Activated effector memory CD4-positive, alpha-beta T cell treated with anti-CD3 and anti-CD28 coated beads, Interleukin-2, amount 50 U/mL, for 16 hours (primary cell): ENCODE data around the gene TSC22D2.

Experiments
- DNase-seq: peaks from one replicate; pipeline ENCODE4 v3.0.0-alpha.2; 2020

TSC22D2 gene

DNA sequence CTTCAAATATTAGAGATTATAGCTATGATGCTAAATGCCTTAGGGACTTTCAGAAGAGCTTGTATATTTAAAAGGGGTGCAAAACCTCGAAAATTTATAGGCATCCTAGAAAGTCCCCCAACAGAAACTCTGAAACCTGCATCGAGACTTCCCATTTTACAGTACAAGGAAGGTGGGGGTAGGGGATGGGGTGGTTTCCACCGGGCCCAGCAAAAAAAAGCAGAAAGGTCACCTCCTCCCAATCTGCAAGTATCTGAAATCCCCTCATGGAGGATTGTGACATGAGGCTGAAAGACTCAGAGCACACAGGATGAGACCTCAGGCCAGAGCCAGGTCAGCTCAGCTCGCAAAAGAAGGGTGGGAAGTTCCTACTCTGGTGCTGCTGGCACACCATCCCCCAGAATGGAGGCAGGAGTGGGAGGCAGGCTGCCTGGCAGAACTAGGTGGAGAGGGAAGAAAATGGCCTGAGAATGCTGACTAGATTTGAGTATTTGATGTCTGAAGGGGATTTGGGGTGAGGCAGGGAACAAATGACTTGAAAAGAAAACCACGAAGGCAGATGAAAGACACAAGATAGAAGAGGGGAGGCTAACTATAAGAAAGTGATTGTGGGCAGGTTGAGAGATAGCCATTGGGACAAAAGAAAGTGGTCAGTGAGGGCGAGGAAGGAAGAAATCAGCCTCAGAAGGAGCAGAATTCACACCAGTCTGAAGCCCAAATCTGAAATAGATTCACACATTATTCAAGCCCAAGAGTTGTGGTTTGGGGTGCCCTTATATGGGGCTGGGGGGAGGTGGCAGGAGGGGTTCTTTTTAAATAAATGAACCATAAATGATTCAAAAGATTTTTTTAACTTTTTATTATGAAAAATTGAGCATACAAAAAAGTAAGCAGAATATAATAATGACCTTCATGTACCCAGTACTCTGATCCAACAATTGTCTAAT, 22.5 kb upstream of the TSC22D2 start:
- DNase-seq: no peak

- no peak for DNase-seq
Measured at GRCh38 chr3:150388498-150389418, 19.3 kb upstream of the TSC22D2 start.

DNA sequence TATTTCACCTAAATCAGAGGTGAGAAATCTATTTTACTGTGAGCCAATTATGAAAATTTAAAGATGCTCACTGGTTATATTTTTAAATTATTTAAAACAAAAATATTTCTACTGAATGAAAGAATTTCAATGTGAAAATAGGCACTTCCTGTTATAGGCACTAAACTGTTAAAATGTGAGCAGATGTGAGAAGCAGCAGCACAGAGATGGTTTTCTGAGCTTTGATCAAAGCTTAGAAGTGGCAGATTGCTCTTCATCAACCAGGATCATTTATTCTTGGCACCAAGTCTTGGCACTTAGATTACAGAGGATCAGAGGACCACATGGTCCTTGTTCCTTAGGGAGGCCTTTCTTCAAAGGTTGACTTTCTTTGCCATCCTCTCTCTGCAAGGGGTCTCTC, 18.0 kb upstream of the TSC22D2 start:
- no peak for DNase-seq

DNA sequence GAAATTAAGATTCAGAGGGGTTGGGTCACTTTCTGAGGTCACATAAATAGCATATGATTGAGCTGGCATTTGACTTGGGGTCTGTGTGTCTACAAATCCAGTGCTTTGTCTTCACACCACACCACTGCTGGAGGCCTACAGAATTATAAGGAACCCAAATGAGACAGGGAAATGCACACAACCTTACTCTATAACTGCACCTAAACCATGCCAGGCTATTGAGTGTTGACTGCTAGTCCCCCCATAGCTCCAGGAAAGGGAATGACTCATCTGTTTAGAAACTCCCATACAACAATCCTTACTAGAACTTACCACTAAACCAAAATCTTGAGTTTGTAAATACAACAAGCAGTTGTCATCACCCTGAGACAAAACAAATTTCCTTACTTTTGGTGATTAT, 16.9 kb upstream of the TSC22D2 start:
- DNase-seq: no peak

GRCh38 chr3:150393745-150394144, 14.4 kb upstream of the TSC22D2 start:
- no peak for DNase-seq

- DNase-seq: no peak
Measured at GRCh38 chr3:150394606-150395005, 13.5 kb upstream of the TSC22D2 start.

GRCh38 chr3:150396491-150396890, 11.6 kb upstream of the TSC22D2 start:
- DNase-seq: no peak

GRCh38 chr3:150396956-150397550, 11.0 kb upstream of the TSC22D2 start:
- DNase-seq: no peak

DNA sequence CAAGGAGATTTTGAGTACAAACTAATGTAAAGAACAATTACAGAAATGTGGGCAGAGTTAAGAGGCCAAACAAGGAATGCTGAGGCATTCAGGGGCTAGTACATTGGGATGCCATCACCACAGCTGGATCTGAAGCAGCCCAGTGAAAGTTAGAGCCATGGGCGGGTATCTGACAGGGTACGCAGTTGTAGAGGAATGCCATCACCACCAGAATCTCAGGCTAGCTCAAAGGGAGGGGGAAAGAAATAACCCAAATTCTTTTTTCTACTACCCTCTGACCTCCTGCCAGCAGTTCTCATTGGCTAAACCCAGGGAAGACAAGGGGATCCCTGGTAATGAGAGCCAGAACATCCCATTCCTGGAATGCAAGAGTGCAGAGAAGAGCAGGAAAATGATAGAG, 9.0 kb upstream of the TSC22D2 start:
- no peak for DNase-seq

DNA sequence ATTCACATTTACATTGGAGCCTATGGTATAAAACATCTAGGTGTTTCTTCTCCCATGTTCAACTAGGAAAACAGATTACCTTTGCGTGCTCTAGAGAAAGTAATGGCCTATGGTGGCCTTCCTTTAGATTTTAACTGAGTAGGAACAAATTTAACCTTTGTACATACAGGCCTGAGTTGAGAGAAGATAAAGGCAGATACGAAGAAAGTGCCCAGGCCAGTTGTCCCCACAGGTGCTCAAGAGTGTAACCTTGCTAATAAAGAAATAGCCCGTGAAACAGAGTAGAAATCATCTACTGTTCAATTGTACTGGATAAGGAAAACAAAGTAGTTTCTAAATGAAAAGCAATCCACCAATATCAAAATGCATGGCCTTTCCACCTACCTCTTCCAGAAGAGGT, 6.8 kb upstream of the TSC22D2 start:
- no peak for DNase-seq

DNA sequence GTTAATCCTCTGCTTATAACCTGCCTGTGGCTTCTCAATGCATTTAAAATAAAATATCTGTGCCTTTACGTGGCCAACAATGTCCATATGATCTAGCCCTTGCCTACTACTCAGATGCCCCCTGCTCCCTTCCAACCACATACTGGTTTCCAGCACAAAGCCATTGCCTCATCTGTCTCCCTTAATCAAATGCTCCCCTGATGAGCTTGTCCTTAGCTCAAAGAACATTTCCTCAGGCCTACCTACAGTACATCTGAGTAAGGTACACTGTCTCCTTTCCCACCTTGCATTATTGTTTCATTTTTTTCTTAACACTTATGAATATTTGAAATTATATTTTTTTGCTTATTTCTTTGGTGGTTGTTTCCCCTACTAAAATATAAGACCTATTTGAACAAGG, 5.9 kb upstream of the TSC22D2 start:
- DNase-seq: no peak

GRCh38 chr3:150404023-150404422, 4.1 kb upstream of the TSC22D2 start:
- no peak for DNase-seq

- DNase-seq: no peak
Measured at GRCh38 chr3:150407051-150407807, 869 bp upstream of the TSC22D2 start.

GRCh38 chr3:150407808-150408220, 284 bp upstream of the TSC22D2 start:
- no peak for DNase-seq

DNA sequence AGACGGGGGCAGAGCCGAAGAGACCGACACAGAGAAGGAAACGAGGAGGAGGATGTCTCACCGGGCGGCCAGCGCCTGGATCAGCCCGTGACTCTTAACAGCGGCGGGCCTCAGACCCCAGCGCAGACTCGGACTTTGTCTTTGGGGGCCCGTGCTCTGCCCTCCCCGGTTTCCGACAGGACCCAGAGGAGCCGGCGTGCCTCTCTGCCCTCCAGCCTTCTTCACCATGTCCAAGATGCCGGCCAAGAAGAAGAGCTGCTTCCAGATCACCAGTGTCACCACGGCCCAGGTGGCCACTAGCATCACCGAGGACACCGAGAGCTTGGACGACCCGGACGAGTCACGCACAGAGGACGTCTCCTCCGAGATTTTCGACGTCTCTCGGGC, 1.0 kb downstream of the TSC22D2 start:
- DNase-seq: no peak

DNA sequence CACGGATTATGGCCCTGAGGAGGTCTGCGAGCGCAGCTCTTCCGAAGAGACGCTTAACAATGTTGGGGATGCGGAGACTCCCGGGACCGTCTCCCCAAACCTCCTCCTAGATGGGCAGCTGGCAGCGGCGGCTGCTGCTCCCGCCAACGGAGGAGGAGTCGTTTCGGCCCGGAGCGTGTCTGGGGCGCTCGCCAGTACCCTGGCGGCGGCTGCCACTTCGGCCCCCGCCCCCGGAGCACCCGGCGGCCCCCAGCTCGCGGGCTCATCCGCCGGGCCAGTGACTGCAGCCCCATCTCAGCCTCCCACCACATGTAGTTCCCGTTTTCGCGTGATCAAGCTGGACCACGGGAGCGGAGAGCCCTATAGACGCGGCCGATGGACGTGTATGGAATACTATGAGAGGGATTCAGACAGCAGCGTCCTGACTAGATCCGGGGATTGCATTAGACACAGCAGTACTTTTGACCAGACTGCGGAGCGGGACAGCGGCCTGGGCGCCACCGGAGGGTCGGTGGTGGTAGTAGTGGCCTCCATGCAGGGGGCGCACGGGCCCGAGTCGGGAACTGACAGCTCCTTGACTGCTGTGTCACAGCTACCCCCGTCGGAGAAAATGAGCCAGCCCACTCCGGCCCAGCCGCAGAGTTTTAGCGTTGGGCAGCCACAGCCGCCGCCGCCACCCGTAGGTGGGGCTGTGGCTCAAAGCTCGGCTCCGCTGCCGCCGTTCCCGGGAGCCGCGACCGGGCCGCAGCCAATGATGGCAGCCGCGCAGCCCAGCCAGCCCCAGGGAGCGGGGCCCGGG, 1.6 kb downstream of the TSC22D2 start:
- peak; percentile 90 for DNase-seq

DNA sequence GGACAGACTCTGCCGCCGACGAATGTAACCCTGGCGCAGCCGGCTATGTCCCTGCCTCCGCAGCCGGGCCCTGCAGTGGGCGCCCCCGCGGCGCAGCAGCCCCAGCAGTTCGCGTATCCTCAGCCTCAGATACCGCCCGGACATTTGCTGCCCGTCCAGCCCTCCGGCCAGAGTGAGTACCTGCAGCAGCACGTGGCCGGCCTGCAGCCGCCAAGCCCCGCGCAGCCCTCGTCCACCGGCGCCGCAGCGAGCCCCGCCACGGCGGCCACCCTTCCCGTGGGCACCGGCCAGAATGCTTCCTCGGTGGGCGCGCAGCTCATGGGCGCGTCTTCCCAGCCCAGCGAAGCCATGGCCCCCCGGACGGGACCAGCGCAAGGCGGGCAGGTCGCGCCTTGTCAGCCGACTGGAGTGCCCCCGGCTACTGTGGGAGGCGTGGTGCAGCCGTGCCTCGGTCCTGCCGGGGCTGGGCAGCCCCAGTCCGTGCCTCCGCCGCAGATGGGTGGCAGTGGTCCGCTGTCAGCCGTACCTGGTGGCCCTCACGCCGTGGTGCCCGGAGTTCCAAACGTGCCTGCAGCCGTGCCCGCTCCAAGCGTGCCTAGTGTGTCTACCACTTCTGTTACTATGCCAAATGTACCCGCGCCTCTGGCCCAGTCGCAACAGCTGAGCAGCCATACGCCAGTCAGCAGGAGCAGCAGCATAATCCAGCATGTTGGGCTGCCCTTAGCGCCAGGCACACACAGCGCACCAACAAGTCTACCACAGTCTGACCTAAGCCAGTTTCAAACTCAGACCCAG, 2.4 kb downstream of the TSC22D2 start:
- DNase-seq: peak; percentile 73

- no peak for DNase-seq
Measured at GRCh38 chr3:150411106-150411460, 3.0 kb downstream of the TSC22D2 start.

DNA sequence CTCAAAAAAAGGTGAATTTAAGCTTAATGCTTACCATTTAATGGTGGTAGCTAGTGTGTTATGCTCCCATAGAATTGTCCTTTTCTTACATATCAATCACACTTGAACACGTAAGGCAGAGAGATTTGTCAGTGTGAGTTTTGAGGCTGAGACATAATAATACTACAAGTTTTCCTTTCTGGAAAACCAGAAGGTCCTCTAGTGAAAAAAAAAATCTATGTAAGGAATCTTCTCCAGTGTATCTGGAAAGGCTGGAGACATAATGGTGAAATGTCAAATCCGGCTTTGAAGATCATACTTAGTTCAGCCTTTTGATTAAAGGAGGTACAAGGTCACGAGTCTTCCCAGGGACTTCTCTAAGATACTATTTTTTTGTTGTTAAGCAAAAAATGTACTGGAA, 3.4 kb downstream of the TSC22D2 start:
- no peak for DNase-seq

DNA sequence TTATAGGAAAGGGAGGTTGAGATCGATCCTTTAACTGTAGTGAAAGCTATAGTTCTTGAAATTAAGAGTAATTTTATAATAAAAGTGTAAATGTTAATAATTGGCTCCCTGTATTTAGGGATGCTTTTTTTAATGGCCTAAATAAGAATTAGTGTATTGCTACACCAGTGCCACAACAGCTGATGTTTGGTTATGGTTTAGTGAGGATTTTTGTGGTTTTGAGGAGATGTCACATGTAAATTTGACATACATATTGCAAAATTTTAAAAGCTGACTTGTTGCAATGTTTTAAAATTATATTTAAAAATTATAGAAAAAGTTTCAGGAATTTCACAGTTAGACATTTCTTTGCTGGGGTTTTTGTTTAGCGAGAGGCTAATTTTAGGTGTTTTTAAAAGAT, 3.9 kb downstream of the TSC22D2 start:
- no peak for DNase-seq
